ENCODE results near the gene CEMIP2.

CEMIP2 gene

DNA sequence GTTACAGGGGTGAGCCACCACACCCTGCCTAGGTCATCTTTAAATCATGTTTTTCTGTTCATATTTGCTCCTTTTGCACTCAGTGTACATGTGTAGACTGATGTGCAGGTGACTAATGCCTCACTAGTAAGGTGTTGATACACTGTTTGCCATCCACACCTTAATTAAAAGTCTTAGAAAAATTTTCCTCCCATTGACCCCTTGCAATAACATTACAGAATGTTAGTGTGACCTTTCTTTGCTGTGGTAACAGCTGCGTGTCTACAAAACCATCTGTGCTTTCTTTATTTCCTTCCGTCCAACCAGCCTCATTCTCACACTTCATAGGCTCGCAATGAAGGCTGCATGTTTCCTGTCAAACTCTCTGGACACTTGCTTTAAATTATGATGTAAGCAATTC lies 6.6 kb upstream of the CEMIP2 start:
- no peak for DNase-seq (ENCODE audit: low read depth)

DNA sequence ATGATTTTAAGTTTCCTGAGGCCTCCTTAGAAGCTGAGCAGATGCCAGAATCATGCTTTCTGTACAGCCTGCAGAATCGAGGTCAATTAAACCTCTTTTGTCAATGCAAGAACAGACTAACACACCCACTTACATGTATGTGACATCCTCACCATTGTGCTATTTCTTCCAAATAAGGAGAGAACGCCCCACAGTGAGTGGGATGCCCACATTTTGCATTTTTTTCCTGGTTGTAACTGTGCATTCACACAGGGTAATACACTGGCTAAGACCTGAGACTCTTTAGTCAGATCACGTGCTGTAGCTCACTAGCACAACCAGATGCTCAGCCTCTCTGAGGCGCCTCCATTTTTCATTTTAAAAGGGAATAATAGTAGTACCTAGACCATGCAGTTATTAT lies 4.4 kb upstream of the CEMIP2 start:
- DNase-seq (ENCODE audit: low read depth): no peak

DNA sequence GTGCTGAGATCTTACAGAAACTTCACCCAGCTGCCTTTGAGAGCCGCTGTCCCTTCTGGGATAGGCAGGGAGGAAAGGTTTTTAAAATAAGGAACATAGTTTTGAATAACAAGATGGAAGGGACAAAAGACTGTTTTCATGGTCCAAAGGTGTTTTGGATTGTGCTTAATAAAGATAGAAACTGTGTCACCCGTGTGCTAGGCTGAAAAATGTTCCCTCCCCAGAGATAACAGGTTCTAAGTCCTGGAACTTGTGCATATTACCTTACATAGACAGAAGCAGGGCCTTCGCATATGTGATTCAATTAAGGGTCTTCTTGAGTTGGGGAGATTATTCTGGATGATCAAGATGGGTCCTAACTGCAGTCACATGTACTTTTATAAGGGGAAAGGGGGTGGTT lies 1.9 kb upstream of the CEMIP2 start:
- DNase-seq (ENCODE audit: low read depth): no peak

DNA sequence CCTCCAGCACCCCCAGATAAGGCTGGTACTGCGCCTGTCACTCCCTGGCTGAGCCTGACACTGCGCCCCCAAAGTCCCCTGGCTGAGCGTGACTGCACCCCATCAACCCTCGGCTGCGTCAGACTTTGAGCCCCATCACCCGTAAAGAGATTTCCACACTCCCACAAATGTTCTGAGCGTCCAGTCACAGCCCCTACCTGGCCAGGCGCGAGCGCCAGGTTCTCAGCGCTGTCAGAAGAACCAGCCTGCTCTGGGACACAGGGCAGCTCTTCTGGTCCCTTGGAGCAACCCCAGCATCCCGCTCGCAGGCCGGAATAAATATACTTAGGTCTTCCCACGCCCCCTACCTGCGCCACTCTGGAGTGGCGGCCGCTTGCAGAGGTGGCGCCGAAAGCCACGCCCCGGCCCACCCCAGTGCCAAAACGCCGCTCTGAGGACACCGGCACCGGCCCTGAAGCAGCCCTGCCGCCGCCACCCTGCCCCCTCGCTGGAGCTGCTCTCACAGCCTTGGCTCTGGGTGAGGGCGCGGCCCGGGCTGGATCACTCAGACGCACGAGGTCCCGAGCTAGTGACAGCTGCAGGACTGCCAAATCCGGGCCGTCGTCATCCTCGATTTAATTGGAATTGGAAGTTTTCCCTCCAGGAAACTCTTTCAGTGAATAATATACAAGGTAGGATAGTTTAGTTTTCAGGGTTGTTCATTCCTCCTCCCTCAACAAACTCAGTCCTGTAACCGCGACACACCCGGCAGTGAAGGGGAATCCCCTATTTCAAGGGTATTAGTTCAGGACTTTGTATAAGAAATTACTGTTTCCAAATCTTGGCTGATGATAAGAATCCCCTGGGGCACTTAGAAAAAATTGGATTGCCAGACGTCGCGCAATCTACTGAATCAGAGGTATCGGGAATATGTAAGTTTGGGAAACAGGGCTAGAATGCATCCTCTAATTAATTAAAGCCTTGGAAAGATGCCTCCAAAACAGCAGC lies 1.2 kb upstream of the CEMIP2 start:
- no peak for DNase-seq (ENCODE audit: low read depth)

DNA sequence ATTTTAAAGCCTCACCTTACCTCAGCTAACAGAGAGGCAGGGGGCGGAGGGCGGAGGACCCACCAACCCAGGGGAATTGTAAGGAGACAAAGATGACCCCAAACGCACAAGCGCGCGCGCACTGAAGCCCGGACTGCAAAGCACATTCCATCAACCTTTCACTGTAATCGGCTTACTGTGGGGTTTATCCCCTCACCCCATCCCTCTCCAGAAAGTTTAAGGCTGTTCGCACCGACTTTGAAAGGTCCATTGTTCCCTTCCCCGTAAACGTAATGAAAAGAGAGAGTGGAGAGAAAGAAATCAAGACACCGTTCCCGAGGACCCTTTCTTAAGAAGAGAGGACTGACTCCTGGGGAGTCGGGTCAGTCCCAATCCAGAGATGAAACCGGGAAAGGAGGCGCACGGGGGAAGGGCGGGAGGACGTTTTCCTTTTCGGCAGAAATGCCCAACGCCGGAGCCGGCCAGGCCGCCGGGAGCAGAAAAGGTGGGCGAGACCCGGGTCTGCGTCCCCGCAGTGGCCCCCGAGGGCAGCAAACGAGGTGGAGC lies 464 bp downstream of the CEMIP2 start:
- DNase-seq (ENCODE audit: low read depth): no peak

DNA sequence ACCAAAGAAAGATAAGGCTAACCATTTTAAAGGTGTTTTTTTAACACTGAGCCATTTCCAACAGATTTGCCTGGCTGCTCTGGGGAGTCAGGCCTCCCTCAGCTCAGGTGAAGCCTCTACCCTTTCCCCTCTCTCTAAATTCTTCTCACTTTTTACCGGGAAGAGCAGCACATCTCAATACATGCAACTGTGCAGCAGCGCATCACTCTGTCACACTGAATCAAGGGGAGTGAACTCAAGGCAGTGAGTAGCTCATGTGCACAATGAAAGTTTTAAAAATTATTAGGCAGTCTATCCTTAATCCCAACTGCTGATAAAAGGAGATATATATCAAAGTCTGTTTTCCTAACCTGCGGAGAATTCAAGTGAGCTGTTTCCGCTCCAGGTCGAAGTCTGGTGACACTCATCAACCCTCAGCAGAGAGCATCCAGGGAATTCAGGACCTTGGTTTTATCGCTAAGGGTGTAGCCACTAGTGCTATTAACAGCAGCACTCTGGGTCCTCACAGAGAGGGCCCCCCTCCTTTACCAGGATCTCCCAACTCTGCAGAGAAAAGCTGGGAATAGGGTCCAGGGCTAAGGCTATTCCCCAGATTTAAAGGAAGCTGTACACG lies 1.0 kb downstream of the CEMIP2 start:
- DNase-seq (ENCODE audit: low read depth): no peak

DNA sequence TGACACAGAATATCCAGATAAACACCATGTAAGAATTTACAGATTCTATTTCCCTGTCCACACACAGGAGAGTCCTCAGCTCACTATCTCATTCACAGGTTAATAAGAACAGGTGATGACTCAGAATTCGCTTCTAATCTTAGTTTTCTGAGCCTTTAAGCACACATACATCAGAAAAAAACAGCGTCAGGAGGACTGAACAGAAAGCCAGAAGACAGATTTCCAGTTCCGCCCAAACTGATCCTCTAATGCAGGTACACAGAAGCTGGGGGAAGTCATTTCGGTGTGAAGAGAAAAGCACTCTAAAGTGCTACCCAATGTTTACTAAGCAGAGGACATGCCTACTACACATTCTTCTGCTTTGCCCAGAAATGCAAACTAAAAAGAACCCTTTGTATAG lies 1.6 kb downstream of the CEMIP2 start:
- DNase-seq (ENCODE audit: low read depth): no peak

DNA sequence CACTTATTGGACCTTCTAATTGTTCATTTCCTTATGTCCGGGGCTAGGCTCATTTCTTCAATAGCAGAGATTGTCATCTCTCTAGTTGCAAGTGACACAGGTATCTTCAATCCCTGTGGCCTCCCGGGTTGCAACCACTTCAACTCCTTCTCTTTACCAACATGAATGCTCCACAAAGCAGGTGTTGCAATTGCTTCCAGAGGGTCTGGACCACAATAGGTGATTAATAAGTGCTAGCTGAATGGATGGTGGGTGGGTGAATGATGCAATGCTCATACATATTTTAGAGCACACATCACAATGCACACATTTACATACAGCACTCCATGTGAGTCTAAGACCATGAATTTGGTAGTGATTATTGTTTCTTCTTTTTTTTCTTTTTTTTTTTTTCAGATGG lies 2.6 kb downstream of the CEMIP2 start:
- DNase-seq (ENCODE audit: low read depth): no peak

DNA sequence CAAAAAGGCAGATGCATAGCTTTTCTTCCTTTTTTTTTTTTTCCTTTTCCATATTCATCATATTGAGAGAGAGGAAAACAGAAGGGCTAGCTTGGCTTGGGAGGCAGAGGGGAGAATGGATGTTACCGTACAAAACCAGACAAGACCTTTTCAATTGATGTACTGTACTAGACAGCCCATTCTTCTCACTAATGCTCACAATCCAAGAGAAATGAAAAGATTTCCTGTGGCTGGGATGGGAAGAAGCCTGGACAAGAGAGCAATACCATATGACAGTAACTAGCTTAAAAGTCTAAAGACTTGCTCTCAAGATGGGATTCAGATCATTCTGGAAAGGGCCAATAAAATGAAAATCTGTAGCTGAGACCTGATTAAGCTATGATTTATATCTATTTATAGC lies 3.4 kb downstream of the CEMIP2 start:
- DNase-seq (ENCODE audit: low read depth): no peak

DNA sequence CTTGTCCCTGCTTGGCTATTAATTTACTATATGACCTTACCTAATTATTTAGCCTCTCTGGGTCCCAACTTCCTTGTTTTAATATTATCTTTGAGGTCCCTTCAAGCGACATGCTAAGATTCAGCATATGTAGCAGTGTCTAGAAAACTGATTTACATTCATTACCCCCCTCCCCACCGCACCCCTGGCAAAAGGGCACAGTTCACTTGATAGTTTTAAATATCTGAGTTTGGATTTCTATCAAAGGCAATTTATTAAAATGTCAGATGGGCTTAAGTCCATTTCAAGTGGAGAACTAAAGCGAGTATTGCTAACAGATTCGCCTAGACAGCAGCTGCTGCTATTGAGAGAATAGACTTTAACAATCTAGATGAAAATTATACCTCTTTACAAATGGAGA lies 3.9 kb downstream of the CEMIP2 start:
- no peak for DNase-seq (ENCODE audit: low read depth)

DNA sequence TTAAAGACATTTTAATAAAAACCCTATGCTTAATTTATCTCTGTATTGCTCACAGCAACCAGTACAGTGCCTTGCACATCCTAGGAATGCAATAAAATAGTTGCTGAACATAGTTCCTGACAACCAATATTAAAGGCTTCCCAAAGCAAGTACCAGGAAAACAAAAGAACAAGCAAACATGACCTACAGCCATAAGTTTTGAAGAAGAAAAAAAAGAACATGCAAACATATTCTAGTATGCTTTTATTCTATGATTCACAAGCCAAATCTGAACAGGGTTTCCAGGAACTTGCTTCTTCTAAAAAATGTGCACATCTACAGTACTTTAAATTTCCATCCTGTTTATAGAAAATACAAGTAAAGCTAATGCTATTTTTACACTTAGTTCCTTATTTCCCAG lies 4.5 kb downstream of the CEMIP2 start:
- no peak for DNase-seq (ENCODE audit: low read depth)

DNA sequence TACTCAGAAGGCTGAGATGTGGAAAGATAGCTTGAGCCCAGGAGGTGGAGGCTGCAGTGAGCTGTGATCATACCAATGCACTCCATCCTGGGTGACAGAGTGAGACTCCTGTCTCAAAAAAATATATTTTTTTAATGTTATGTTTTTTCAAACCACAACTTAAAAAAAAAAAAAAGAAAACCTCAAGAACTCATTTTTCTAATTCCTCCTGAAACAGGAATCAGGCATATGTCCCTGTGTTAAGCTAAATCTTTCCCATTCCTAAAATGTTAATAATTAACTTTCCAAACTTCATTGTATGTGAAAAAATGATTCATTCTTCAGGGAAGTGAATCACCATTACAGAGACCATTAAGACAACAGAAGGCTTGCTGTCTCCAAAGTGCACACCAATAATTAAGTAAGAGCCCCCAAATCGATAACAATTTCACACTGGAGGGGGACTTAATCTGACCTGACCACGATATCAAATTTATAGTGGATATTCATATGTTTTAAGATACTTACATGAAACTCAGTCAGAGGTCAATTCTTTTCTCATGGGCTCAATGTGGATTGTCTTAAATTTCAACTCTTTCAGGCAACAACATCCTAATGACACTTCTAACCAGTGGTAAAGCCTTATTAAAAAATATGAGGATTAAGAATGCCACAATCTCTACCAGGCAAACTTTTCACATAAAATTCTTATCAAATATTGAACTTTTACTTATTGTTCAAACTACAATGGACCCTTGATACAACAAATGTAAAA lies 5.2 kb downstream of the CEMIP2 start:
- DNase-seq (ENCODE audit: low read depth): no peak

DNA sequence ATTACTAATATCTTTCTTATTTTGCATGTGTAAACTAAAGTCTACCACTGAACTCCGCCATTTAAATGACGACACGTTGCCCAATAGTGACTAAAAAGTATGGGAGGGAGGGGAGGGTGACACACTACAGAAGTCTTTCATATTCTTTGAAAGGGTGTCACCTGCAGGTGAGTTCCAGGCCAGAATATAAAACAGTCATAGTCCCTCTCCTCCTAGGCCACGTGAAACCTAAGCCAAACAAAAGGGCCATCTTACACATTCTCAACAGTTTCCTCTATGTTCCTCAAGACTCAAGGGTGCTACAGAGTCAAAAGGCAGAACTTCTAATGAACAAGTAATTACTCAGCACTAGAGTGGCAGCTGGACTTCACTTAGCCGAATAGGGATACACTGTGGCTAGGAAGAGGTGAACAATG lies 6.4 kb downstream of the CEMIP2 start:
- DNase-seq (ENCODE audit: low read depth): no peak

DNA sequence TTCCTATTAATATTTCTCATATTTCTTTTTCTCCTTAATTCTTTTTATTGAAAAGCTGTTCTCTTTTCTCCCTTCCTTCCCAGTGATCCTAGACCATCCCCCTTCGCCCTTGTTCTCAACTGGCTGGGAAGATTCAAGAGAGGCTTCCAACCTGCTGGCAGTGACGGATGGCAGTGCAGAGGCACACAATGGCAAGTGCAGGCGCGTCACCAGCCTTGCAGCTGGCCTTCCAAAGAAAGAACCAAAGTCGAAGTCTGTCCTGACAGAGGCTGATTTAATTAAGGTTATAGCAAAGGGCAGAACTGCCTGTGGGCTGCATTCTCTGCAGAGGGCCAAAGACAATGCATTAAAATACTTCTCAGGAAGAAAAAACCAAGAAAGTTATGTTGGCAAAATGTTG lies 7.4 kb downstream of the CEMIP2 start:
- DNase-seq (ENCODE audit: low read depth): no peak

DNA sequence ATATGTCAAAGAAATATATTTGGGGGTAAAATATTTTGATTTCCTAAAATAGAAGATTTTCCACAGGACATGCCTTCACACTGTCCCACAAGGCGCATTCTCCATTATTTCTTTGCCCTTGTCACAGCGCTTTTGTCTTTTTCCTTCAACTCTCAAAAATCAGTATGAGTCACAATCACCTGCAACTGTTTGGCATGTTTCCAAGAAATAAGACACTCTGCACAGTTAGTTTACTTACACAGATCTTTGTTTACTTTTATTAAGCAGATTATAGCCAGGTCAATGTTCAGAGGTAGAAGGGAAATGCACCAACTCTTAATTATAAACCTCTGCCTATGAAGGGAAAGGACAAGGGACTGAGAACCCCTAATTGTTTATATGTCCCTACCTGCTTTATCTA lies 9.5 kb downstream of the CEMIP2 start:
- no peak for DNase-seq (ENCODE audit: low read depth)

DNA sequence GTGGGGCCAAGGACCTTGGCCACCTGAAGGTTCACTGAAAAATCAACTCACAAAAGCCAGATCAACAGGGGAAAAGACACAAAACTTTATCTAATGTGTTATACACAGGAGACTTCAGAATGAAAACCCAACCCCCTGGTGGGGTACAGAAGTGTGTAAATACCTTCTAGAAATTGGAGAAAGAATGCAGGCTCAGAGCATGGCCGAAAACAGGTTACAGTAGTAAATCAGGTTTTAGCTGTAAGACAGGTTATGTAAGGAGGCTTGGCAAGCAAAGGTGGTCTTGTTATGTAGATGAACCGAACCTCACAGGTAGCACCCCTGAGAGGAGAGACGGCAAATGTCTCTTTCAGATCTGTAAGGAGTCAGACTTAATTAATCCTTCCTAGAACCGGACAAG lies 10.0 kb downstream of the CEMIP2 start:
- no peak for DNase-seq (ENCODE audit: low read depth)

DNA sequence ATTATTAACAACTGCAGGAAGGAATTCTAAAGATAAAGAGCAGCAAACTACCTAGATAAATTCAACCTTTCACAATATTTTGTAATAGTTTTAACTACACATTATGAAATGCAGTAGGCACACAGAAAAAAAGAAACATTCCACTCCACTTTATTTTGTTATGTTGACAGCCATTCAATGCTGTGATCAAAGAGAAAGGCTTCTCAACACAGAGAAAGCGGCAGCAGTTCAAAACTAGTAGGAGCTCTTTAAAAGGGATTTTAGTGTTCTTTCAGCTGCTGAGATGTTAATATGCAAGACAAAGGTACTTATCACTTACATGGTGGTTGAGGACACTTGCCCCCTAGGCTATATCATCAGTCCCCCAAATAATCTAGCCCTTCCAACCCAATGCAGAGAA lies 11.6 kb downstream of the CEMIP2 start:
- no peak for DNase-seq (ENCODE audit: low read depth)

DNA sequence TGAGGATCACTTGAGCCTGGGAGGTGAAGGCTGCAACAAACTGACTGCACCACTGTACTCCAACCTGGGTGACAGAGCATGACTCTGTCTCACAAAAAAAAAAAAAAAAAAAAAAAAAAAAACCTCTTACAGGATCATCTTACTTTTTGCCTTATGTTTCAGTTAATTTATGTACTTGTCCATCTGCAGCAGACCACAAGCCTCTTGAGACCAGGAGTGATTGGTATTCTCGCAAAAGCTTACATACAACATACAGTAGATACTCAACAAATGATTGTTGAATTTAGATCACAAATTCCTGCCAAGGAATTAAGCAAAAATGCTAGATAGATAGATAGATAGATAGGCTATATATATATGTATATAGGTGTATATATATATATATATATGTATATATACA lies 12.4 kb downstream of the CEMIP2 start:
- DNase-seq (ENCODE audit: low read depth): no peak

DNA sequence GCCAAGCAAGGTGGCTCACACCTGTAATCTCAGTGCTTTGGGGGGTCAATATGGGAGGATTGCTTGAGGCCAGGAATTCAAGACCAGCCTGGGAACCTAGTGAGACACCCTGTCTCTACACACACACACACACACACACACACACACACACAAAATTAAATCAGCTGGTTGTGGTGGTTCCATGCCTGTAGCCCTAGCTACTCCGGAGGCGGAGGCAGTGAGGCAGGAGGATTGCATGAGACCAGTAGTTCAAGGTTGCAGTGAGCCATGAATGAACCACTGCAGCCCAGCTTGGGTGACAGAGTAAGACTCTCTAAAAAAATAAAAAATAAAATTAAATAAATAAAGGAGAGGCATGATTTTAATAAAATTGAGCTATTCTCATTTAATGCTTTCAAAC lies 13.1 kb downstream of the CEMIP2 start:
- no peak for DNase-seq (ENCODE audit: low read depth)

DNA sequence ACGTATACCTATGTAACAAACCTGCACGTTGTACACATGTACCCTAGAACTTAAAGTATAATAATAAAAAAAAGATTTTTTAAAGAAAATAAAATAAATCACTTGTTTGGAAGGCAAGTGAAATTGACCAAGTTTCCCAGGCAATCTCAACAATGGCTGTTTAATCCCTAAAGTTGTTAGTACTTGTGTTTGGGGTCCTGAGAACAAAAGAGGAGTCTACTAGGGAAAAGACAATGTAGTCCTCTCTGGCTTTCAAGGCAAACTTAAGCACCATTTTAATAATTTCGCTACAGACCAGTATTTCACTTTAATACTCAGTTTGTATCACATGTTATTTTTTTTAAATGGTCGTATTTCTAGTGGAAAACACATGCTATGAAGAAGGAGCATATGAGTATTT lies 14.2 kb downstream of the CEMIP2 start:
- DNase-seq (ENCODE audit: low read depth): no peak

DNA sequence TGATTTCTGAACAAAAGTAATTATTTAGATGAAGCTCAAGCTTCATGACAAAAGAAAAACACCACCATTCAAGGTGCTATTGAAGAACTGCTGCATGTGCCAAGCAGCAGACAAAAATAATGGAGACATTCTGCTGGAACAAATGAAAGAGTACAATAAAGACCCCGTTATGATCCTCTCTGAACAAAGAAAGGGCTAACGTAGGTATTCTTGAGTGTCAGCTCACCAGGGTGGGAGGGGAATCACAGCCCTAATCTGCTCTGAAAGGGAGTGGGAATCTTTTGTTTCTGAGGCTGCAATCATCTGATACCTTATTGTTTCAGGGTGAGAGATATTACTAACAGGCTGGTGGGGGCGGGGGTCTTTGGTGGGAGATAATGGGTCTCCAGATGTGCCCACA lies 15.4 kb downstream of the CEMIP2 start:
- no peak for DNase-seq (ENCODE audit: low read depth)

DNA sequence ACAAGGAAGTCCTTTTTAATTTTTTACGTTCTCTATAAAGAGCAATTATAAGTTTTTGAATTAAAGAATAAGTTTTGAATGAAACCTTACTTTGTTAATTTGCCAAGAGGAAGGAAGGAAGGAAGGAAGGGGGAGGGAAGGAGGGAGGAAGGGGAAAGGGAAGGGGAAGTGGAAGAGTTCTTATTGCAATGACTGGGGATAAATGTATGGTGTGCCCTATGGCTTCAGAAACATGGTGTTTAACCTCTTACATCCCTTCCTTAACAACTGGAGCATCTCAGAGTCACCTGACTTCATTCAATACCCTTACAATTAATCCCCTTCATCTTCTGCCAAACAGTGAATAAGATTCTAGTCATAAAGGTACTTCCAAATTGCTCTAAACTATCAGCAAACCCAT lies 16.0 kb downstream of the CEMIP2 start:
- no peak for DNase-seq (ENCODE audit: low read depth)

DNA sequence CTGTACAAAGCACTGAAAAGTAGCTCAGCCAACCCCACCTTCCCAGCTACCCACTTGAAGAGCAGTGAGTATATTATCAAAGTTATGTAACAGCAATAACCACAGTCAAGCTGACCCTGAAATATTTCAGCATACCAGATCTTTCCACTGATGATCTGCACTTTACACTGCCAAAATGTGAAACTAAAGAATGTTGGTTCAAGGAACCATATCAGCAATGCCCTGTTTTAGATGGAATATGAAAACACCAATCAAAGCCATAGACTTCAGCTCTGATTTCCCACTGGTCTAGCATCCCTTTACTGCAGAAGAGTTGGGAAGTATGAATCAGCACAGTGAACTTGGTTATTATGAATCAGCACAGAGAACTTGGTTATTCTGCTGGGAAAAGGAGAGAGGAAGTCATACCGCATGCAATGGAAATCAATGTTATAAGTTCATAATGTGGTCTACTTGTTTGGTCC lies 20.0 kb downstream of the CEMIP2 start:
- DNase-seq (ENCODE audit: low read depth): no peak
